SK-N-SH (cell line): ENCODE data around the gene GRP. TPM values are rescaled to one million over a fixed set of nuclear protein-coding genes. Genes with fewer than 3 reads are reported as not detected.
A peak's percentile ranks its signal among the peaks of the same experiment; 100 is the strongest.

ENCODE experiments used
- CTCF ChIA-PET: fragments of 300-600, 350-600 bp; formaldehyde crosslinking; extraction: SDS; loops from one replicate; lab custom pipeline; 2021; lab: Yijun Ruan, JAX
- POLR2A ChIA-PET: fragments of 350-600 bp; sonication (Branson Sonifier 250); formaldehyde crosslinking; extraction: SDS; loops from one replicate; lab custom pipeline; 2020; ENCODE audit warnings: antibody characterized with exemption, inconsistent platforms; lab: Yijun Ruan, JAX
- DNase-seq: peaks from one replicate; pipeline ENCODE4 v3.0.0; 2012
- H2AFZ ChIP-seq: fragments of 200-600 bp; sonication (generic); 2 replicates; pipeline ENCODE4 v1.8.1; 2016; ENCODE audit warnings: antibody characterized with exemption, mild to moderate bottlenecking, low read depth
- H3F3A ChIP-seq: fragments of 200-600 bp; sonication (generic); replicated peaks from 2 replicates; pipeline ENCODE3; 2016; ENCODE audit warnings: antibody characterized with exemption, mild to moderate bottlenecking; ENCODE audit not compliant: insufficient read depth
- H3K27ac ChIP-seq, 2 experiments: fragments of 200-500 bp in 1 of 2; fragments of 200-600 bp in 1 of 2; sonication (Bioruptor generic) in 1 of 2; sonication (generic), shearing (Covaris generic) in 1 of 2; 2 replicates each; pipeline versions ENCODE4 v1.5.1 to v1.6.1; 2014 to 2016; ENCODE audit warnings: low read depth in 2 of 2, inconsistent platforms in 1 of 2, low read length in 1 of 2, mild to moderate bottlenecking in 1 of 2, mixed read lengths in 1 of 2
- H3K27me3 ChIP-seq: fragments of 200-600 bp; sonication (generic), shearing (Covaris generic); 2 replicates; pipeline ENCODE4 v1.6.1; 2016; ENCODE audit warnings: mixed run types; ENCODE audit not compliant: insufficient read depth
- H3K36me3 ChIP-seq, 2 experiments: fragments of 200-500 bp in 1 of 2; fragments of 200-600 bp in 1 of 2; sonication (Bioruptor generic) in 1 of 2; sonication (generic) in 1 of 2; replicated peaks in 1 of 2; 2 replicates each; pipeline versions ENCODE3 to v1.5.1; 2014 to 2016; ENCODE audit warnings: low read length in 1 of 2, mild to moderate bottlenecking in 1 of 2; ENCODE audit not compliant: insufficient read depth in 2 of 2, control insufficient read depth in 1 of 2
- H3K4me1 ChIP-seq, 2 experiments: fragments of 200-500 bp in 1 of 2; fragments of 200-600 bp in 1 of 2; sonication (Bioruptor generic) in 1 of 2; sonication (generic), shearing (Covaris generic) in 1 of 2; 2 replicates each; pipeline versions ENCODE4 v1.5.1 to v1.6.1; 2014 to 2016; ENCODE audit warnings: low read depth in 1 of 2, low read length in 1 of 2, mixed run types in 1 of 2; ENCODE audit not compliant: insufficient read depth in 2 of 2, control insufficient read depth in 1 of 2
- H3K4me2 ChIP-seq: fragments of 200-600 bp; sonication (generic), shearing (Covaris generic); 2 replicates; pipeline ENCODE4 v1.6.1; 2017; ENCODE audit warnings: mixed run types
- H3K4me3 ChIP-seq, 2 experiments: fragments of 200-500 bp in 1 of 2; fragments of 200-600 bp in 1 of 2; sonication (Bioruptor generic) in 1 of 2; sonication (generic), shearing (Covaris generic) in 1 of 2; 2 replicates each; pipeline versions ENCODE4 v1.5.1 to v1.8.1; 2014 to 2016; ENCODE audit warnings: low read depth in 2 of 2, inconsistent platforms in 1 of 2, low read length in 1 of 2, mild to moderate bottlenecking in 1 of 2, mixed read lengths in 1 of 2, moderate library complexity in 1 of 2
- H3K79me2 ChIP-seq: fragments of 200-600 bp; sonication (generic); 2 replicates; pipeline ENCODE4 v1.8.1; 2017; ENCODE audit warnings: mild to moderate bottlenecking; ENCODE audit not compliant: insufficient read depth
- H3K9ac ChIP-seq: fragments of 200-600 bp; sonication (generic); 2 replicates; pipeline ENCODE4 v1.6.1; 2017; ENCODE audit warnings: mixed run types
- H3K9me2 ChIP-seq: fragments of 200-600 bp; sonication (generic); 2 replicates; pipeline ENCODE4 v1.6.1; 2017; ENCODE audit warnings: mixed run types
- H3K9me3 ChIP-seq: fragments of 200-600 bp; sonication (generic); 2 replicates; pipeline ENCODE4 v1.6.1; 2017; ENCODE audit warnings: mixed run types, mild to moderate bottlenecking, moderate library complexity
- H4K20me1 ChIP-seq: fragments of 200-600 bp; sonication (generic); 2 replicates; pipeline ENCODE4 v1.6.1; 2017; ENCODE audit warnings: mild to moderate bottlenecking, mixed run types; ENCODE audit not compliant: insufficient read depth
- ELF1 ChIP-seq: IDR thresholded peaks from 2 replicates; pipeline ENCODE4 v1.4.0; 2012
- EP300 ChIP-seq, 2 experiments: IDR thresholded peaks; 2 replicates each; pipeline versions ENCODE4 v1.4.0 to v1.6.1; 2012; ENCODE audit warnings: borderline replicate concordance in 1 of 2, low read depth in 1 of 2, low read length in 1 of 2
- EZH2phosphoT487 ChIP-seq: fragments of 200-600 bp; sonication (generic); IDR thresholded peaks from 2 replicates; pipeline ENCODE4 v1.6.1; 2017; ENCODE audit warnings: low read depth, mixed run types, mild to moderate bottlenecking, antibody characterized with exemption, moderate library complexity, borderline replicate concordance
- FOSL2 ChIP-seq: IDR thresholded peaks from 2 replicates; pipeline ENCODE4 v1.4.0; 2012; ENCODE audit warnings: low read depth, mild to moderate bottlenecking, moderate library complexity, borderline replicate concordance
- GATA2 ChIP-seq: sonication (generic); formaldehyde crosslinking; IDR thresholded peaks from 2 replicates; pipeline ENCODE4 v1.5.0; 2020; ENCODE audit warnings: mild to moderate bottlenecking, missing genetic modification reagents
- MAX ChIP-seq: IDR thresholded peaks from 2 replicates; pipeline ENCODE4 v1.4.0; 2012; ENCODE audit warnings: low read depth
- NFIC ChIP-seq: IDR thresholded peaks from 2 replicates; pipeline ENCODE4 v1.4.0; 2012; ENCODE audit warnings: borderline replicate concordance
- NRF1 ChIP-seq: IDR thresholded peaks from 2 replicates; pipeline ENCODE4 v1.6.1; 2012; ENCODE audit warnings: low read depth, mild to moderate bottlenecking, low read length
- POLR2AphosphoS5 ChIP-seq: IDR thresholded peaks from 2 replicates; pipeline ENCODE4 v1.6.1; 2012; ENCODE audit warnings: low read depth, low read length
- RFX5 ChIP-seq: IDR thresholded peaks from 2 replicates; pipeline ENCODE4 v1.6.1; 2012; ENCODE audit warnings: mild to moderate bottlenecking, improper control_type of control experiment, low read length
- RXRA ChIP-seq: IDR thresholded peaks from 2 replicates; pipeline ENCODE4 v1.4.0; 2012; ENCODE audit warnings: low read depth, mild to moderate bottlenecking, borderline replicate concordance
- TEAD4 ChIP-seq: IDR thresholded peaks from 2 replicates; pipeline ENCODE4 v1.4.0; 2012; ENCODE audit warnings: mild to moderate bottlenecking, borderline replicate concordance; ENCODE audit not compliant: insufficient read depth
- USF2 ChIP-seq: fragments of 150-350 bp; IDR thresholded peaks from 2 replicates; pipeline ENCODE4 v1.6.1; 2017; ENCODE audit warnings: antibody characterized with exemption, low read length, low read depth, borderline replicate concordance
- ZBTB33 ChIP-seq: IDR thresholded peaks from 2 replicates; pipeline ENCODE4 v1.4.0; 2012; ENCODE audit warnings: low read depth, borderline replicate concordance
- WGBS: methylation state at CpG from one replicate; pipeline ENCODE4 v1.1.6; 2017; ENCODE audit warnings: low lambda C conversion rate; 5-methylcytosine and 5-hydroxymethylcytosine counted together
- polyA plus RNA-seq, 3 experiments: library from polyadenylated mRNA; depleted of rRNA; stranded (reverse); fragments of >200 nt; gene quantifications; 2 replicates each; pipeline ENCODE4 v1.2.3, GENCODE V29; 2012
- TF ChIP-seq, protein P1 (sequence below): IDR thresholded peaks from 2 replicates; pipeline ENCODE4 v1.6.1; 2012; ENCODE audit warnings: mild to moderate bottlenecking, low read depth, low read length, moderate library complexity
- TF ChIP-seq, protein P2 (sequence below): fragments of 200-600 bp; sonication (generic); IDR thresholded peaks from 2 replicates; pipeline ENCODE4 v1.6.1; 2017; ENCODE audit warnings: antibody characterized with exemption, mild to moderate bottlenecking, moderate library complexity
- TF ChIP-seq, protein P3 (sequence below): IDR thresholded peaks from 2 replicates; pipeline ENCODE4 v1.4.0; 2012; ENCODE audit warnings: low read depth, borderline replicate concordance

GRP gene
- polyA plus RNA-seq, 1 of the 3 experiments (the other 2 are of a cell fraction): 2.8 TPM

DNA sequence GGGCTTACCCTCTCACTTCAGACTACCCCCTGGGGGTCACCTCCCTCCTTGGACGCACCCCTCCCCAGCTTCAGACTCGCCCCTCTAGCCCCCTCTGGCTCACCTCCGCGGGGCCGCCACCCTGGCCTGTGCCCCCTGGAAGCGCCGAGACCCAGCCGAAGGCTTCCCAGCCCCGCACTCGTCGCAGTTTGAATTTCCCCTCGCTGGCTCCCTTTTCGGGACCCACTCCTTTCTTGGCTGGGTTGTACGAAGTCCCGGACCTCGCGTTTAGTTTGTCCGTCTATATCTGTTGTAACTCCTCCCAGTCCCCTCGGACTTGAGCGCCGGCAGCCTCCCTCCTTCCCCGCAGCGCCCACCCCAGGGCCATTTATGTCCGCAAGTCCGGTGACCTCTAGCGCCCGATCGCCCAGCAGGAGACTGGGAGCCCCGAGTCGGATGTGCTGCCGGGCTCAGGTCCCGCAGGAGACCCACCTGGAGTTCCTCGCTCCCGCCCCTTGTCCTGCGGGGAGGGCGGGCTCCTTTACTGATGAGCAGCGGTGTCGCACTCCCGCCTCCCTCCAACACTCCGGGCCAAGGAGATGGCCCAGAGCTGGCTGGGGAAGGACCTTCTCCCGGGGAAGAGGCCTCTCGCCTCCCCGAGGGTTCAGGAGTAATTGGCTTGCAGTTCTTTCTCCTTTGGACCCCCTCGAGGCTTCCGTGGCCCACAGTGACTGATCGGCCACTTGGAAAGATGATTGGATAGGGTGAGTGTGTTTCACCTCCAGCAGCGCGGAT lies 54.0 kb downstream of the GRP start:
- Histone ChIP-seq H3K4me3 (peak overlapping the region in 1 of 2 experiments; percentile 29; a peak in 1 of 4 replicates), H2AFZ (no peak overlapping the region), H3K36me3 (no peaks in the 10 kb centered on the region), H3K79me2 (no peaks in the 10 kb centered on the region), H3K27me3 (peaks cover 75% of the 10 kb centered on the region), H3K27ac (no peak overlapping the region), H3K9me2 (no peaks in the 10 kb centered on the region), H3K9me3 (no peaks in the 10 kb centered on the region), H3K9ac (no peak overlapping the region), H4K20me1 (no peaks in the 10 kb centered on the region)
- DNase-seq: no peak
- ChIA-PET CTCF (interaction anchor here (0.6 to 2.4 kb wide), 13 partner anchors 9 to 1891 kb away, joined by 3 to 18 read pairs (median 6); no protein-coding TSS in a partner anchor), POLR2A (no interaction called here)
- TF ChIP-seq USF2 (no peak), NRF1 (no peak), NFIC (no peak), RXRA (no peak), RFX5 (no peak), EP300 (IDR thresholded peaks at IDR 0.05; ENCODE audit: borderline replicate concordance in 1 of 2, low read depth in 1 of 2, low read length in 1 of 2) (no peak), FOSL2 (no peak), ZBTB33 (no peak), POLR2AphosphoS5 (no peak), EZH2phosphoT487 (no peak), ELF1 (no peak), GATA2 (no peak), TEAD4 (no peak), MAX (no peak)
- TF ChIP-seq, protein P1, sequence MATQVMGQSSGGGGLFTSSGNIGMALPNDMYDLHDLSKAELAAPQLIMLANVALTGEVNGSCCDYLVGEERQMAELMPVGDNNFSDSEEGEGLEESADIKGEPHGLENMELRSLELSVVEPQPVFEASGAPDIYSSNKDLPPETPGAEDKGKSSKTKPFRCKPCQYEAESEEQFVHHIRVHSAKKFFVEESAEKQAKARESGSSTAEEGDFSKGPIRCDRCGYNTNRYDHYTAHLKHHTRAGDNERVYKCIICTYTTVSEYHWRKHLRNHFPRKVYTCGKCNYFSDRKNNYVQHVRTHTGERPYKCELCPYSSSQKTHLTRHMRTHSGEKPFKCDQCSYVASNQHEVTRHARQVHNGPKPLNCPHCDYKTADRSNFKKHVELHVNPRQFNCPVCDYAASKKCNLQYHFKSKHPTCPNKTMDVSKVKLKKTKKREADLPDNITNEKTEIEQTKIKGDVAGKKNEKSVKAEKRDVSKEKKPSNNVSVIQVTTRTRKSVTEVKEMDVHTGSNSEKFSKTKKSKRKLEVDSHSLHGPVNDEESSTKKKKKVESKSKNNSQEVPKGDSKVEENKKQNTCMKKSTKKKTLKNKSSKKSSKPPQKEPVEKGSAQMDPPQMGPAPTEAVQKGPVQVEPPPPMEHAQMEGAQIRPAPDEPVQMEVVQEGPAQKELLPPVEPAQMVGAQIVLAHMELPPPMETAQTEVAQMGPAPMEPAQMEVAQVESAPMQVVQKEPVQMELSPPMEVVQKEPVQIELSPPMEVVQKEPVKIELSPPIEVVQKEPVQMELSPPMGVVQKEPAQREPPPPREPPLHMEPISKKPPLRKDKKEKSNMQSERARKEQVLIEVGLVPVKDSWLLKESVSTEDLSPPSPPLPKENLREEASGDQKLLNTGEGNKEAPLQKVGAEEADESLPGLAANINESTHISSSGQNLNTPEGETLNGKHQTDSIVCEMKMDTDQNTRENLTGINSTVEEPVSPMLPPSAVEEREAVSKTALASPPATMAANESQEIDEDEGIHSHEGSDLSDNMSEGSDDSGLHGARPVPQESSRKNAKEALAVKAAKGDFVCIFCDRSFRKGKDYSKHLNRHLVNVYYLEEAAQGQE: no peak
- TF ChIP-seq, protein P2, sequence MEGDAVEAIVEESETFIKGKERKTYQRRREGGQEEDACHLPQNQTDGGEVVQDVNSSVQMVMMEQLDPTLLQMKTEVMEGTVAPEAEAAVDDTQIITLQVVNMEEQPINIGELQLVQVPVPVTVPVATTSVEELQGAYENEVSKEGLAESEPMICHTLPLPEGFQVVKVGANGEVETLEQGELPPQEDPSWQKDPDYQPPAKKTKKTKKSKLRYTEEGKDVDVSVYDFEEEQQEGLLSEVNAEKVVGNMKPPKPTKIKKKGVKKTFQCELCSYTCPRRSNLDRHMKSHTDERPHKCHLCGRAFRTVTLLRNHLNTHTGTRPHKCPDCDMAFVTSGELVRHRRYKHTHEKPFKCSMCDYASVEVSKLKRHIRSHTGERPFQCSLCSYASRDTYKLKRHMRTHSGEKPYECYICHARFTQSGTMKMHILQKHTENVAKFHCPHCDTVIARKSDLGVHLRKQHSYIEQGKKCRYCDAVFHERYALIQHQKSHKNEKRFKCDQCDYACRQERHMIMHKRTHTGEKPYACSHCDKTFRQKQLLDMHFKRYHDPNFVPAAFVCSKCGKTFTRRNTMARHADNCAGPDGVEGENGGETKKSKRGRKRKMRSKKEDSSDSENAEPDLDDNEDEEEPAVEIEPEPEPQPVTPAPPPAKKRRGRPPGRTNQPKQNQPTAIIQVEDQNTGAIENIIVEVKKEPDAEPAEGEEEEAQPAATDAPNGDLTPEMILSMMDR: no peak
- TF ChIP-seq, protein P3, sequence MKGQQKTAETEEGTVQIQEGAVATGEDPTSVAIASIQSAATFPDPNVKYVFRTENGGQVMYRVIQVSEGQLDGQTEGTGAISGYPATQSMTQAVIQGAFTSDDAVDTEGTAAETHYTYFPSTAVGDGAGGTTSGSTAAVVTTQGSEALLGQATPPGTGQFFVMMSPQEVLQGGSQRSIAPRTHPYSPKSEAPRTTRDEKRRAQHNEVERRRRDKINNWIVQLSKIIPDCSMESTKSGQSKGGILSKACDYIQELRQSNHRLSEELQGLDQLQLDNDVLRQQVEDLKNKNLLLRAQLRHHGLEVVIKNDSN: no peak
- TF ChIP-seq, all 33 proteins: peak for 0
- WGBS: 20% methylated on average over 37 of the region's 48 CpGs
- Histone ChIP-seq H3K4me2 (0 out of 2 replicates have a peak overlapping the region, but pooled peaks have one; percentile 47), H3F3A (no peaks in the 10 kb centered on the region), H3K4me1 (peaks cover 0 to 10% of the 10 kb centered on the region in 2 experiments; a peak in 1 of 4 replicates)
